KBM-7 (cell line): Measurements from ENCODE around the gene ARL9.
"Not testable (repeated sequence)": the region's sequence is repeated elsewhere in the genome, so short reads cannot be mapped to it uniquely, and the experiment has no call there.

Experiments used
- DNase-seq: peaks from one replicate; pipeline ENCODE4 v3.0.0-alpha.2; 2015
- in situ Hi-C: fragments of 300-500 bp; cut with MboI; formaldehyde crosslinking; loops from 2 replicates; pipeline ENCODE4 v1.14.3; 2020; ENCODE audit warnings: low sequenced_read_pairs, low pct_unique_long_range_greater_than_20kb, mixed read lengths

The ARL9 gene

GRCh38 chr4:56505269-56506130 is at the start of gene ARL9:
TSS of gene ARL9 (plus strand) at chr4:56505791. CDS start at chr4:56505863, 72 bp downstream.
- DNase-seq = no peak
- in situ Hi-C loops = no loop called here

- in situ Hi-C loops = no loop called here
- DNase-seq = no peak
These were observed 45.5 kb upstream of the ARL9 start for GRCh38 chr4:56460085-56460484.

- in situ Hi-C loops = no loop called here
- DNase-seq = no peak
These were observed 43.4 kb upstream of the ARL9 start for GRCh38 chr4:56462157-56462556.

- peak; percentile 24 for DNase-seq
- in situ Hi-C loops = no loop called here
These were observed 41.9 kb upstream of the ARL9 start for GRCh38 chr4:56463711-56464110.

- no peak for DNase-seq
- in situ Hi-C loops = no loop called here
These were observed 41.0 kb upstream of the ARL9 start for GRCh38 chr4:56464581-56464980.

- in situ Hi-C loops = no loop called here
- DNase-seq = no peak
These were observed 39.8 kb upstream of the ARL9 start for GRCh38 chr4:56465599-56466295.

GRCh38 chr4:56466296-56466761 is 39.3 kb upstream of the ARL9 start:
- peak; percentile 48 for DNase-seq
- in situ Hi-C loops = not testable (repeated sequence)

- DNase-seq = no peak
- in situ Hi-C loops = no loop called here
These were observed 38.7 kb upstream of the ARL9 start for GRCh38 chr4:56466910-56467283.

- DNase-seq = peak; percentile 88
- in situ Hi-C loops = no loop called here
These were observed 38.1 kb upstream of the ARL9 start, which contains the start of gene SRP72 for GRCh38 chr4:56467284-56468096. TSS of gene SRP72 (plus strand) at chr4:56467617. CDS start at chr4:56467636, 19 bp downstream.

- no peak for DNase-seq
- in situ Hi-C loops = no loop called here
These were observed 37.5 kb upstream of the ARL9 start for GRCh38 chr4:56468097-56468422.

GRCh38 chr4:56469489-56470210 is 35.9 kb upstream of the ARL9 start:
- in situ Hi-C loops = no loop called here
- peak; percentile 77 for DNase-seq

GRCh38 chr4:56475917-56476316 is 29.7 kb upstream of the ARL9 start:
- DNase-seq = no peak
- in situ Hi-C loops = no loop called here

- in situ Hi-C loops = no loop called here
- DNase-seq = no peak
These were observed 28.3 kb upstream of the ARL9 start for GRCh38 chr4:56477192-56477702.

- in situ Hi-C loops = no loop called here
- DNase-seq = no peak
These were observed 24.9 kb upstream of the ARL9 start for GRCh38 chr4:56480691-56481090.

GRCh38 chr4:56496241-56496640 is 9.3 kb upstream of the ARL9 start:
- no peak for DNase-seq
- in situ Hi-C loops = no loop called here

GRCh38 chr4:56511098-56511497 is 5.5 kb downstream of the ARL9 start:
- no peak for DNase-seq
- in situ Hi-C loops = no loop called here

- in situ Hi-C loops = no loop called here
- DNase-seq = no peak
These were observed 6.6 kb downstream of the ARL9 start for GRCh38 chr4:56512166-56512565.

GRCh38 chr4:56513517-56513916 is 7.9 kb downstream of the ARL9 start:
- DNase-seq = no peak
- in situ Hi-C loops = no loop called here
